GM23248 (cell line): Measurements from ENCODE around the gene PRSS22.

Experiments used
- EZH2 ChIP-seq: fragments of 200-600 bp; sonication (generic); IDR thresholded peaks from 2 replicates; pipeline ENCODE4 v1.6.1; 2018; ENCODE audit warnings: antibody characterized with exemption, mild to moderate bottlenecking; ENCODE audit not compliant: insufficient read depth, poor library complexity, severe bottlenecking
- EZH2phosphoT487 ChIP-seq: fragments of 200-600 bp; sonication (generic); IDR thresholded peaks from 2 replicates; pipeline ENCODE4 v1.6.1; 2018; ENCODE audit warnings: antibody characterized with exemption, moderate library complexity, mild to moderate bottlenecking, low read depth; ENCODE audit not compliant: insufficient read depth

- TF ChIP-seq EZH2 (no peak), EZH2phosphoT487 (no peak)
Observed at GRCh38 chr16:2820836-2821486, 37.0 kb downstream of the PRSS22 start.
